Measurements from ENCODE around the gene MCC. TPM values are rescaled to one million over a fixed set of nuclear protein-coding genes. Genes with fewer than 3 reads are reported as not detected.

MCC gene
- total and polyA plus RNA-seq, 9 donors, result 29.8 to 262 (median 108) TPM

DNA sequence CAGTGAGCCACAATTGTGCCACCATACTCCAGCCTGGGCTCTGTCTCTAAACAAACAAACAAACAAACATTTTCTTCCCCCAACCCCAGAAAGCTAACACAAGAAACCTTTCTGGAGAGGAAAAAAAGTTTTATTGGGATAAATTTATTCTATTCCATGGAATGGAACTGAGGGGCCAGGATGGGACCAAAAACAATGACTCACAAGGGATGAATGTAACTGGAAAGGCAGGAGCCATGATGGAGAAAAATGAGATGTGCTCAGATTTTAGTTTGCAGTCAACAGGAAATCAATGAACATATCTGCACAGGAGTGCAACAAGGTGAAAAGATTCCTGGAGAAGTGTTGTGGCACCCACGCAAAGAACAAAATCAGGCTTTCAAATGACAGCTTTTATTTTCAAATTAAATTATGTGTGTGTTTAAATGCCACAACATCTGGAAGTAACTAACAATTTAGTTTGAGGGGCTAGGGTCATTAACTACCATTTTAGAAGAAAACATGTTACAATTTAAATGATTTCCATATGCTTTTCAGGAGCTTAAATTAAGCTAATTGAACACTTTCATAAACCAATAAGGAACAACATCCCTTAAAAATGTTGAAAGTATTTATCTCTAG, 262.0 kb downstream of the MCC start:
- TF ChIP-seq, protein P1, sequence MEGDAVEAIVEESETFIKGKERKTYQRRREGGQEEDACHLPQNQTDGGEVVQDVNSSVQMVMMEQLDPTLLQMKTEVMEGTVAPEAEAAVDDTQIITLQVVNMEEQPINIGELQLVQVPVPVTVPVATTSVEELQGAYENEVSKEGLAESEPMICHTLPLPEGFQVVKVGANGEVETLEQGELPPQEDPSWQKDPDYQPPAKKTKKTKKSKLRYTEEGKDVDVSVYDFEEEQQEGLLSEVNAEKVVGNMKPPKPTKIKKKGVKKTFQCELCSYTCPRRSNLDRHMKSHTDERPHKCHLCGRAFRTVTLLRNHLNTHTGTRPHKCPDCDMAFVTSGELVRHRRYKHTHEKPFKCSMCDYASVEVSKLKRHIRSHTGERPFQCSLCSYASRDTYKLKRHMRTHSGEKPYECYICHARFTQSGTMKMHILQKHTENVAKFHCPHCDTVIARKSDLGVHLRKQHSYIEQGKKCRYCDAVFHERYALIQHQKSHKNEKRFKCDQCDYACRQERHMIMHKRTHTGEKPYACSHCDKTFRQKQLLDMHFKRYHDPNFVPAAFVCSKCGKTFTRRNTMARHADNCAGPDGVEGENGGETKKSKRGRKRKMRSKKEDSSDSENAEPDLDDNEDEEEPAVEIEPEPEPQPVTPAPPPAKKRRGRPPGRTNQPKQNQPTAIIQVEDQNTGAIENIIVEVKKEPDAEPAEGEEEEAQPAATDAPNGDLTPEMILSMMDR (IDR thresholded peaks at IDR 0.05), result no peak
- TF ChIP-seq EP300 (IDR thresholded peaks at IDR 0.05), result no peak
- no peak for DNase-seq
- Histone ChIP-seq H3K9me3 (no peaks in the 10 kb centered on the region), H3K4me1 (ENCODE audit: insufficient read depth) (peaks cover 17% of the 10 kb centered on the region), H3K4me3 (no peak overlapping the region), H3K27me3 (no peaks in the 10 kb centered on the region), H3K27ac (no peak overlapping the region), H3K36me3 (no peaks in the 10 kb centered on the region)
- intact Hi-C loops (cut with DNase I), result no loop called here
- 92 to 94% (median 93%) methylated on average over 1 of the region's 1 CpG for WGBS, 3 donors

DNA sequence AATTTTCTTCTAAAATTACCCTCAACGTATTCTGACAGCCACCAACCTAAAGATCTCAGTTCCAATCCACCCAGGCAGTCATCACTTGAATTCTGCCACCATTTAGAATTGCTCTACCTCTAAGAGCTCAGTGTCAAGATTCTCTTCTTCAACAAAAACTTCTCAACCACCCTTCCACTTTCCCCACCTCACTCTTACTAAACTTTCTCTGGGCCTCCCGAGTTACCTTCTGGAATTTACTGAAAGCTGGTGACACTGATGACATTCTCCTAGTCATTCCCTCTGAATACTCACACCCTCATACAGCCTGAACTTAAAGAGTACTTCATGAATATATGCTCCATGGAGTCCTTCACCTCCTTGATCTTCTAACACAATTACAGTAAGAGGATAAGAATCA, 263.0 kb downstream of the MCC start:
- 85 to 93% (median 88%) methylated on average over 2 of the region's 2 CpGs for WGBS, 3 donors
- intact Hi-C loops (cut with DNase I), result no loop called here
- Histone ChIP-seq H3K27ac (no peak overlapping the region), H3K4me1 (ENCODE audit: insufficient read depth) (peaks cover 21% of the 10 kb centered on the region), H3K4me3 (no peak overlapping the region), H3K9me3 (no peaks in the 10 kb centered on the region), H3K36me3 (no peaks in the 10 kb centered on the region), H3K27me3 (no peaks in the 10 kb centered on the region)
- DNase-seq, result no peak
- TF ChIP-seq POLR2A (IDR thresholded peaks at IDR 0.05), result no peak
- no peak for TF ChIP-seq EP300 (IDR thresholded peaks at IDR 0.05)
- TF ChIP-seq, protein P1 (IDR thresholded peaks at IDR 0.05), result no peak

DNA sequence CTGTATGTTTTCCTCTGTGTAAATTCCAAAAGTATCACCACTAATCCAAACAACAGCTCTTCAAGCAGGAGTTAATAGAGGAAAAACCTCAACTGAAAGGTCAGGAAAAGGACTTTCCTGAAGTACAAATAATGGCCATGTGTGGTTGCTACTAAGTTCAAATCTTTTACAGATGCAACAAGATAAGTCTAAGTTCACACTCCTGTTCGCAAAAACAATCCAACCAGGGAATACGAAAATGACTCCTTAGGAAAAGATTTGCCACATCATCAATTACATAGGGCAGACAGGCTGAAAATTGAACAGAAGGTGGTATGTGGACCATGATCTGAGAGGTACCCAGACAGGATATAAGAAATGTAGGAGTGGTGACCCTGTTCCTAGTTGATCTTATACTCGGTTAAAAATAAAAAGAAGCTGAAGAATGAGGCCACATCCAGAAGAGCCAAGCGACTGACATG, 263.6 kb downstream of the MCC start:
- H3K27ac ChIP-seq, result no peak overlapping the region

DNA sequence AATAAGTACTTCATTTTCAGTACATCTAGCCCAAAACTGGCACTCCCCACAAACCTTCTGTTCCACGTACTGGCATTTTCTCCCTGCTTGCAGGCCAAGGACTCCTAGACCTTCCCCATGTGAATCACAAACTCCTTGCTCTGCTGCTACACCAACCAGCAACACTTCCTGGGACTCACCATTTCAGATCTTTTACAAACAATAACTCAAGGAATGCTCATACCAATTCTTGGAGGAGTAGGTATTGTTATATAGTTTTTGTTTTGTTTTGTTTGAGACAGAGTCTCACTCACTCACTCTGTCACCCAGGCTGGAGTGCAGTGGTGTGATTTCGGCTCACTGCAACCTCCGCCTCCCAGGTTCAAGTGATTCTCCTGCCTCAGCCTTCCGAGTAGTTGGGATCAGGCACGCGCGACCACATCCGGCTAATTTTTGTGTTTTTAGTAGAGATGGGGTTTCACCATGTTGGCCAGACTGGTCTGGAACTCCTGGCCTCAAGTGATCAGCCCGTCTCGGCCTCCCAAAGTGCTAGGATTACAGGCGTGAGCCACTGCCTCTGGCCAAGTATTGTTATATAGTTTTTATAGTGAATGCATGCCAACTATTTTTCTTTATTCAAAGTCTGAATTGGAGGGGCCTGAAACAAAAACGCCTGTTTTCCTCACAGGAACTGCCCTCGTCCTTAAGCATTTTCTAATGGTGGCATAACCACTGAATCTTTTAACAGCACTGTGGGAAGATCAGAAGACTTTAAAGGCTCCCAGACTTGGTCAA, 264.2 kb downstream of the MCC start:
- Histone ChIP-seq H3K27me3 (no peaks in the 10 kb centered on the region), H3K27ac (no peak overlapping the region), H3K4me3 (no peak overlapping the region), H3K4me1 (ENCODE audit: insufficient read depth) (peaks cover 21% of the 10 kb centered on the region), H3K9me3 (no peaks in the 10 kb centered on the region), H3K36me3 (no peaks in the 10 kb centered on the region)
- 58 to 75% (median 65%) methylated on average over 13 of the region's 13 CpGs for WGBS, 3 donors
- TF ChIP-seq EP300 (IDR thresholded peaks at IDR 0.05), result no peak
- TF ChIP-seq, protein P1 (IDR thresholded peaks at IDR 0.05), result no peak
- no peak for TF ChIP-seq POLR2A (IDR thresholded peaks at IDR 0.05)
- intact Hi-C loops (cut with DNase I), result no loop called here
- no peak for DNase-seq

More for the DNA sequence above, 263.6 kb downstream of the MCC start:
- Histone ChIP-seq H3K4me1 (ENCODE audit: insufficient read depth) (peaks cover 21% of the 10 kb centered on the region), H3K4me3 (no peak overlapping the region), H3K36me3 (no peaks in the 10 kb centered on the region), H3K27me3 (no peaks in the 10 kb centered on the region), H3K9me3 (no peaks in the 10 kb centered on the region)
- intact Hi-C loops (cut with DNase I), result no loop called here
- DNase-seq, result no peak
- WGBS, 3 donors, result 49 to 68% (median 52%) methylated on average over 4 of the region's 4 CpGs
- TF ChIP-seq EP300 (IDR thresholded peaks at IDR 0.05) (no peak), POLR2A (IDR thresholded peaks at IDR 0.05) (no peak)
- TF ChIP-seq, protein P1 (IDR thresholded peaks at IDR 0.05), result no peak

Data from ovary (tissue), 9 donors.